ENCODE data around the gene PADI2. TPM values are rescaled to one million over a fixed set of nuclear protein-coding genes. Genes with fewer than 3 reads are reported as not detected.

The PADI2 gene
- total RNA-seq, 1 experiment from 2014 or later: 14.0 TPM

GRCh38 chr1:17125756-17126237 is 6.5 kb upstream of the PADI2 start:
- intact Hi-C loops (cut with micrococcal nuclease; ENCODE audit: unreplicated experiment): loop anchor here (1.0 to 5.0 kb wide), 6 partner anchors 67 to 352 kb away; no protein-coding TSS in a partner anchor
- H3K36me3 ChIP-seq (ENCODE audit: low read depth): no peaks in the 10 kb centered on the region
- no peaks in the 10 kb centered on the region for H3K79me2 ChIP-seq (ENCODE audit: low read depth)
- peak overlapping the region; percentile 37; the same call in 1 of the 2 replicates for H3K27ac ChIP-seq
- H3K4me1 ChIP-seq (replicated peaks; ENCODE audit: insufficient read depth): peaks cover 39% of the 10 kb centered on the region
- no peak overlapping the region for H2AFZ ChIP-seq
- H3K4me3 ChIP-seq: no peak overlapping the region
- ChIA-PET CTCF (interaction anchor here (0.6 to 1.0 kb wide), 4 partner anchors 84 to 148 kb away, joined by 3 to 9 read pairs (median 3); no protein-coding TSS in a partner anchor), POLR2A (ENCODE audit: unreplicated experiment) (no interaction called here)
- no peaks in the 10 kb centered on the region for H4K20me1 ChIP-seq (ENCODE audit: insufficient read depth)
- no peaks in the 10 kb centered on the region for H3K9me3 ChIP-seq (ENCODE audit: insufficient read depth, low read depth)
- H3K4me2 ChIP-seq: peak overlapping the region; percentile 49
- H3F3A ChIP-seq (ENCODE audit: insufficient read depth, low read depth): peaks cover 26% of the 10 kb centered on the region
- DNase-seq: peak; percentile 64 to 86
- TF ChIP-seq CTCF (conservative IDR thresholded peaks at IDR 0.05) (peak; percentile 85), EZH2 (IDR thresholded peaks at IDR 0.05; ENCODE audit: low read depth) (no peak)
- H3K9me2 ChIP-seq (ENCODE audit: insufficient read depth): no peaks in the 10 kb centered on the region
- no TSS peak for BruUV-seq (replicated peaks)
- H3K27me3 ChIP-seq (ENCODE audit: insufficient read depth, low read depth): no peaks in the 10 kb centered on the region

- H3K36me3 ChIP-seq (ENCODE audit: low read depth): no peaks in the 10 kb centered on the region
- ChIA-PET POLR2A (ENCODE audit: unreplicated experiment) (interaction anchor here (0.5 to 0.7 kb wide), 3 partner anchors 84 to 153 kb away, joined by 3 to 6 read pairs (median 4); no protein-coding TSS in a partner anchor), CTCF (interaction anchor here (0.7 kb wide), 1 partner anchor 177 kb away, joined by 3 read pairs; no protein-coding TSS in a partner anchor)
- no peaks in the 10 kb centered on the region for H3K9me2 ChIP-seq (ENCODE audit: insufficient read depth)
- TF ChIP-seq CTCF (conservative IDR thresholded peaks at IDR 0.05) (no peak), EZH2 (IDR thresholded peaks at IDR 0.05; ENCODE audit: low read depth) (no peak)
- no peak overlapping the region for H3K4me3 ChIP-seq
- DNase-seq: no peak
- H3K4me1 ChIP-seq (replicated peaks; ENCODE audit: insufficient read depth): peaks cover 30% of the 10 kb centered on the region
- no peak overlapping the region for H3K4me2 ChIP-seq
- H3K27me3 ChIP-seq (ENCODE audit: insufficient read depth, low read depth): no peaks in the 10 kb centered on the region
- H3F3A ChIP-seq (ENCODE audit: insufficient read depth, low read depth): peaks cover 14% of the 10 kb centered on the region
- no peak overlapping the region for H3K27ac ChIP-seq
- H4K20me1 ChIP-seq (ENCODE audit: insufficient read depth): no peaks in the 10 kb centered on the region
- H3K9me3 ChIP-seq (ENCODE audit: insufficient read depth, low read depth): no peaks in the 10 kb centered on the region
- H3K79me2 ChIP-seq (ENCODE audit: low read depth): no peaks in the 10 kb centered on the region
- H2AFZ ChIP-seq: no peak overlapping the region
- no TSS peak for BruUV-seq (replicated peaks)
- intact Hi-C loops (cut with micrococcal nuclease; ENCODE audit: unreplicated experiment): loop anchor here (2.0 kb wide), 1 partner anchor 65 kb away; no protein-coding TSS in a partner anchor
These were observed 4.2 kb upstream of the PADI2 start for GRCh38 chr1:17123196-17124045.

- TF ChIP-seq CTCF (conservative IDR thresholded peaks at IDR 0.05): no peak
- no peak for TF ChIP-seq EZH2 (IDR thresholded peaks at IDR 0.05; ENCODE audit: low read depth)
- BruUV-seq (replicated peaks): no TSS peak
- Histone ChIP-seq H3K4me1 (replicated peaks; ENCODE audit: insufficient read depth) (peaks cover 22% of the 10 kb centered on the region), H4K20me1 (ENCODE audit: insufficient read depth) (no peaks in the 10 kb centered on the region), H3K4me3 (no peak overlapping the region), H2AFZ (no peak overlapping the region), H3F3A (ENCODE audit: insufficient read depth, low read depth) (peaks cover 7% of the 10 kb centered on the region), H3K79me2 (ENCODE audit: low read depth) (no peaks in the 10 kb centered on the region), H3K36me3 (ENCODE audit: low read depth) (no peaks in the 10 kb centered on the region), H3K9me3 (ENCODE audit: insufficient read depth, low read depth) (no peaks in the 10 kb centered on the region), H3K27me3 (ENCODE audit: insufficient read depth, low read depth) (no peaks in the 10 kb centered on the region), H3K9me2 (ENCODE audit: insufficient read depth) (no peaks in the 10 kb centered on the region), H3K27ac (no peak overlapping the region), H3K4me2 (no peak overlapping the region)
- intact Hi-C loops (cut with micrococcal nuclease; ENCODE audit: unreplicated experiment): no loop called here
- no peak for DNase-seq
- ChIA-PET CTCF (interaction anchor here (0.7 kb wide), 1 partner anchor 176 kb away, joined by 3 read pairs; no protein-coding TSS in a partner anchor), POLR2A (ENCODE audit: unreplicated experiment) (interaction anchor here (0.6 to 0.7 kb wide), 3 partner anchors 77 to 154 kb away, joined by 4 to 20 read pairs (median 6); no protein-coding TSS in a partner anchor)
These were observed 3.4 kb upstream of the PADI2 start for GRCh38 chr1:17122521-17123164.

Measured in PC-9 (cell line).